Activated CD4-positive, alpha-beta memory T cell treated with anti-CD3 and anti-CD28 coated beads, Interleukin-2, amount 10 ng/mL, durations not matched to agents 7 days and 5 days (primary cell): ENCODE data around the gene CCDC188. TPM values are rescaled to one million over a fixed set of nuclear protein-coding genes. Genes with fewer than 3 reads are reported as not detected.

Experiments
- CTCF ChIA-PET: fragments of 350-600 bp; sonication (Branson Sonifier 250); formaldehyde crosslinking; loops from one replicate; lab custom pipeline; 2021; ENCODE audit warnings: antibody characterized with exemption, inconsistent platforms; lab: Charles Lee
- POLR2A ChIA-PET: fragments of 350-600 bp; sonication (Branson Sonifier 250); formaldehyde crosslinking; loops from one replicate; lab custom pipeline; 2021; ENCODE audit warnings: antibody characterized with exemption; lab: Charles Lee
- DNase-seq: peaks from one replicate; pipeline ENCODE4 v3.0.0-alpha.2; 2020
- H3K27ac Mint-ChIP-seq: one replicate; pipeline ENCODE4 v1.8.0; 2021; ENCODE audit warnings: mild to moderate bottlenecking, mixed read lengths
- H3K27me3 Mint-ChIP-seq: one replicate; pipeline ENCODE4 v1.8.0; 2021; ENCODE audit warnings: mixed read lengths
- H3K36me3 Mint-ChIP-seq: one replicate; pipeline ENCODE4 v1.8.0; 2021; ENCODE audit warnings: low read depth, mixed read lengths
- H3K4me1 Mint-ChIP-seq: one replicate; pipeline ENCODE4 v1.8.0; 2021; ENCODE audit warnings: mixed read lengths
- H3K4me3 Mint-ChIP-seq: one replicate; pipeline ENCODE4 v1.8.0; 2021; ENCODE audit warnings: mild to moderate bottlenecking, mixed read lengths
- H3K9me3 Mint-ChIP-seq: one replicate; pipeline ENCODE4 v1.8.0; 2021; ENCODE audit warnings: mixed read lengths
- total RNA-seq, 2 experiments: library from RNA; stranded (reverse); gene quantifications; one replicate each; pipeline ENCODE4 v1.2.3, GENCODE V29; 2021

Gene CCDC188
- total RNA-seq, 2 experiments from 2014 or later, result 0.33 to 0.76 TPM

DNA sequence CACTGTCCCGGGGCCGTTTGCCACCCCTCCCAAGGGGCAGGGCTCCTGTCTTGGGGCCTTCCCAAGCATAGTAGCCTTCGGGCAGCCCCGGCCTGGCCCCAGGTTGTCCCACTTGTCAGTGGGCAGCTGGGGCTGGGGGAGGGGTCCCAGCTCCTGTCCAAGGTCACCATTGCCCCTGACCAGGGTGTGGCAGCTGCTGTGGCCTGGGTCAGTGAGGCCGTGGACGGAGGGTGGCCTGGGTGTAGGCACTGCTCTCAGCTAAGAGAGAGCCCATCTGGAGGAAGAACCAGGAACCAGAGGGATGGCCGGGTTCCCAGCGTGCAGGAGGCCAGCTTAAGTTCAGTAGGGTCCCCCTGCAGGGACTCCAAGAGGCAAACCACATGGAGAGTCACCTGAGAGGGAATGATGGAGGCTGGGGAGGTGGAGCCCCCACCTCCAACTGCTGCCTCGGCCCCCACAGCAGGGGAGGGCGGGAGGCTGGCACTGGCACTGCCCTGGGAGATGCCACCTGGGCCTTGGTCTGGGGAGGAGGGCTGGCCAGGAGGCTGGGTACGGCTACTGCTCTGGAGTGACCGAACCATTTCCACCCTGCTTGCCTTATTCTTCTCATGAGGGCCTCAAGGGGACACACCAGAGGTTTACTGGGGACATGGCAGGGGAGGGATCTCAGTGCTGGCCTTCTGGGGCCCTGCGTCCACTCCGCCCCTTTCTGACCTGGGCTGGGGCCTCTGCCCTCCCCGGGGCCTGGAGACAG lies 6.8 kb upstream of the CCDC188 start:
- Mint-ChIP-seq H3K36me3 (no peaks in the 10 kb centered on the region), H3K4me1 (no peaks in the 10 kb centered on the region), H3K4me3 (no peak overlapping the region), H3K9me3 (no peaks in the 10 kb centered on the region), H3K27me3 (no peaks in the 10 kb centered on the region), H3K27ac (no peak overlapping the region)
- ChIA-PET POLR2A (interaction anchor here (0.6 to 1.3 kb wide), 3 partner anchors 81 to 242 kb away, joined by 3 read pairs; no protein-coding TSS in a partner anchor), CTCF (interaction anchor here (0.6 to 2.6 kb wide), 7 partner anchors 81 to 773 kb away, joined by 3 to 18 read pairs (median 5); partner anchors contain the start of gene DGCR6L)
- no peak for DNase-seq

DNA sequence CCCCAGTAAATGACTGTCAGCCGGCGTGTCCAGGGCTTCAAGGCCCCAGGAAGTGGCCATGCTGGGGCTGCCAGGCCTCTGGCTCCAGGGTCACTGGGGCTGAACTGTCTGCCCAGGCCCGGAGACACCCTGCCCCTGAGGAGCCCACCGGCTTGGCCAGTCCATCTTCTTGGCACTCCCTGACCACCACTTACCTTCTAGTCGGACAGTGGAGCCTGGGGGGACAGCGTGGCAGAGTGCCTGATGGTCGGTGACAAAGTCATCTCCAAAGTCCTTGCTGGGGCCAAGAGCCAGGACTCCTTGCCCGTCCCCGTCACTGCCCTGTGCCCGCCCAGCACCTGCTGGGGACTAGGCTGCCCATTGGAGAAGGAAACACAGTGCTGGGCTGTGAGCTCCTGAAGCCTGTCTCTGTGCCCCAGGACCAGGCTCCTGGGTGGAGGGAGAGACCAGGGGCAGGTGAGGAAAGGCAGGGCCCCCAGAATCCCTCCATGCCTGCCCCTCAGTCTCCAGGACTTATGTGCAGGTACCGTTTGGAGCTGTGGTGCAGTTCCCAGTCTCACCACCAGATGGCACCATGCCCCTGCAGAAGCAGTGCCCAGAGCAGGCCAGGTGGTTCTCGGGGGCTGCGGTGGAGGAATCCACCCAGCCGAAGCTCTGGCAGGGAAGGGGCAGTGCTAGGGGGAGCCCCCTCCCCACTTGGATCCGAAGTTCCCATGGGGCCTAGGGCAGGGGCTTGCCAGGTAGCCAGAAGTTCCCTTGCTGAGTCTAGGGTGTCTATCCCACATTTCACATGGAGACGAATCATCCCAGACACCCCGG lies 6.0 kb upstream of the CCDC188 start:
- ChIA-PET CTCF (interaction anchor here (0.6 to 2.6 kb wide), 9 partner anchors 82 to 774 kb away, joined by 3 to 18 read pairs (median 4); partner anchors contain the start of gene DGCR6L), POLR2A (interaction anchor here (0.6 to 1.3 kb wide), 3 partner anchors 82 to 243 kb away, joined by 3 read pairs; no protein-coding TSS in a partner anchor)
- H3K9me3 Mint-ChIP-seq, result no peaks in the 10 kb centered on the region
- no peaks in the 10 kb centered on the region for H3K4me1 Mint-ChIP-seq
- H3K36me3 Mint-ChIP-seq, result no peaks in the 10 kb centered on the region
- H3K27ac Mint-ChIP-seq, result no peak overlapping the region
- no peak overlapping the region for H3K4me3 Mint-ChIP-seq
- no peaks in the 10 kb centered on the region for H3K27me3 Mint-ChIP-seq
- DNase-seq, result peak; percentile 86

DNA sequence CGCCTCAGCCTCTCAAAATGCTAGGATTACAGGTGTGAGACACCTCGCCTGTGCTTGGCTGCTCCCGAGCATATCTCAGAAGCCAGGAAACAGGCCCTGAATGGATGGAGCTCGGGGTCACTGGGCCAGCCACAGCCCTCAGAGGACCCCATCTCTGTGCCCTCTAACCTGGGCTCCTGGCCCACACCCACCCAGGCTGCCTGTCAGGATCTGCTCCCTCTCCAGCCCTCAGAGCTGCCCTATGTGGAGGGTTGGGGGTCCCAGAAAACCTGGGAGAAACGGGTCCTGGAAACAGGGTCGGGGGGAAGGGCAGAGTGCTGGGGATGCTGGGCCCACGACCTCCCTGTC lies 5.2 kb upstream of the CCDC188 start:
- H3K27me3 Mint-ChIP-seq, result no peaks in the 10 kb centered on the region
- no peaks in the 10 kb centered on the region for H3K9me3 Mint-ChIP-seq
- H3K4me1 Mint-ChIP-seq, result no peaks in the 10 kb centered on the region
- H3K36me3 Mint-ChIP-seq, result no peaks in the 10 kb centered on the region
- no peak overlapping the region for H3K27ac Mint-ChIP-seq
- ChIA-PET CTCF (interaction anchor here (1.1 to 2.6 kb wide), 2 partner anchors 130 to 413 kb away, joined by 3 to 6 read pairs; no protein-coding TSS in a partner anchor), POLR2A (no interaction called here)
- DNase-seq, result no peak
- H3K4me3 Mint-ChIP-seq, result no peak overlapping the region

DNA sequence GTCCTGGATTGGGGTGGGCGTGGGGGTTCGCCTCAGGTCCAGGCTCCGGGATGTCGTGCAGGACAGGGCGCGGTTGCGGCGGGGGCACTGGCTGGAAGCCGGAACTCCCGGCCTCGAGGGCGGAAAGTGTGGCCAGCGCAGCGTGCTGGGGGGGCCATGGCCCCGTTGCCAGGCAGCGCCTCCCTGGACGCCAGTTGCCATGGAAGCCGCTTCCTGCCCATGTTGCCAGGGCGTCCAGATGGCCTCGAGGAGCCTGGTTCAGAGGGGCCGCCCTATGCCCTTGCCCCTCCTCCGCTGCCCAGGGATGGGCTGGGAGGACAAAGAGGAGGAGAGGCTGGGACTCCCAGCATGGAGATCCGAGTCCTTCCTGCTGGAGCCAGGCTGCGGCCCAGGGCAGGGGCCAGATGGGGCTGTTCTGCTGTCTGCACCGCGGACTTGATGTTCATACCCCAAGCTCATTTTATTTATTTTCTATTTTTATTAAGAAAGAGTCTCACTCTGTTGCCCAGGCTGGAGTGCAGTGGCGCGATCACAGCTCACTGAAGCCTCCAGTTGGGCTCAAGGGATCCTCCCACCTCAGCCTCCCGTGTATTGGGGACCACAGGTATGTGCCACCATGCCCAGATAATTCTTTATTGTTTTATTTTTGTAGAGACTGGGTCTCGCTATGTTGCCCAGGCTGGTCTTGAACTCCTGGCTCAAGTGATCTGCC lies 4.6 kb upstream of the CCDC188 start:
- Mint-ChIP-seq H3K27ac (no peak overlapping the region), H3K36me3 (no peaks in the 10 kb centered on the region), H3K9me3 (no peaks in the 10 kb centered on the region), H3K4me1 (no peaks in the 10 kb centered on the region), H3K4me3 (no peak overlapping the region), H3K27me3 (no peaks in the 10 kb centered on the region)
- peak; percentile 54 for DNase-seq
- ChIA-PET POLR2A (no interaction called here), CTCF (interaction anchor here (0.7 kb wide), 1 partner anchor 83 kb away, joined by 4 read pairs; no protein-coding TSS in a partner anchor)

DNA sequence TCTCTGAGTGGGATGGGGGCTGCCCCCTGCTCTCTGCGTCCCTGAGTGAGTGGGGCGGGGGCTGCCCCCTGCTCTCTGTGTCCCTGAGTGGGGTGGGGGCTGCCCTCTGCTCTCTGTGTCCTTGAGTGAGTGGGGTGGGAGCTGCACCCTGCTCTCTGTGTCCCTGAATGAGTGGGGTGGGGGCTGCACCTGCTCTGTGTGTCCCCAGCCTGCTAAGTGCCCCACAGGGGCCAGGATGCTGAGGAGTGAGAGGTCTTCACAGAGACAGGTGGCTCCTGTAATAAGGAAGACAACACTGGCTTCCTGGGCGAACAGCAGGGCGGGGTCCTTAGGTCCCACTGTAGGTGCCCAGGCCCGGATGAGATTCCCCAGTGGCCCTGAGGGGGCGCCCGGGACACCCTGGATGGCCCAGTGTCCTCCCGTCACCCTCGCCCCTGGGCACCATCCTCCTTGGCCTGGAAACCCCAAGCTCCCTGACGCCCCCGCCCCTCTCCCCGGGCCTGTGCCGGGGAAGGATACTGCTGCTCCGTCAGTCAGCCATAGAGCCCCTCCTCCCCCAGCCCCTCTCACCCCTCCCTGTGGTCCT lies 3.8 kb upstream of the CCDC188 start:
- DNase-seq, result no peak
- Mint-ChIP-seq H3K4me3 (no peak overlapping the region), H3K27ac (no peak overlapping the region), H3K9me3 (no peaks in the 10 kb centered on the region), H3K4me1 (no peaks in the 10 kb centered on the region), H3K27me3 (no peaks in the 10 kb centered on the region), H3K36me3 (no peaks in the 10 kb centered on the region)
- ChIA-PET POLR2A (no interaction called here), CTCF (no interaction called here)

DNA sequence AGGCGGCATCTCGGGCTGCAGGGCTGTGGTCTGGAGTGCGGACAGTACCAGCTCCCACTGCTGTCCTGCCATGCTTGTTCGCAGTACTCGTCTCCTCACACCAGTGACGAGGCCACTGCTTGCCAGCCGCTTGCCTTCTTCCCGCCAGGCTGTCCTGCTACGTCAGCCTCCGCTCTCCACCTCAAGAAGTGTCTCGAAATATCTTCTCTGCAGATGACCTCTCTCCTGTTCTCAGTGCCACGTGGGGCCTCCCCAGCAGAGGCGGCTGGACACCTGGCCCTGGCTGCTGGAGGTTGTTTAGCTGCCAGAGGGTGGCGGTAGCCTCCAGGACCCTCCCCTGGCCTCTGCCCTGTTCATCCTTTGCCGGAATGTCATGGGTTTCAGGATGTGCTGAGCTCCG lies 3.1 kb upstream of the CCDC188 start:
- Mint-ChIP-seq H3K4me1 (no peaks in the 10 kb centered on the region), H3K36me3 (no peaks in the 10 kb centered on the region), H3K4me3 (no peak overlapping the region), H3K9me3 (no peaks in the 10 kb centered on the region), H3K27ac (no peak overlapping the region), H3K27me3 (no peaks in the 10 kb centered on the region)
- ChIA-PET POLR2A (no interaction called here), CTCF (no interaction called here)
- DNase-seq, result no peak

DNA sequence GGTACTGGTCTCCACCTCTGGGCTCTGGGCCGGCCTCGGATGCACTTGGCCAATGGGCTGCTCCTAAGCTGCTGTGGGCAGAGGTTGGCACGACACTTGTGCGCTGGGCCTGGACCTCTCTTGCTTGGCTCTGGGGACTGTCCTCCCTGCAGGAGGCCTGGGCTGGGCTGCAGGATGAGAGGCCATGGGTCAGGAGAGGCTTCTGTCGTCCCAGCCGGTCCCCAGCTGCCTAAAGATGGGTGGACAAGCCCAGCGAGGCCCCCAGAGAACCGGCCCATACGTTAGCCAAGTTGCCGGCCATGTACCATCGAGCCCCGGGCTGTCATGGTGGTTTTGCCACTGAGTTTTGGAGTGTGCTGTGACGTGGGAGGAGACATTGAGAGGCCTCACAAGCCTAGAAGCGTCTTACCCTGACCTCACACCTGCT lies 1.6 kb upstream of the CCDC188 start:
- H3K36me3 Mint-ChIP-seq, result no peaks in the 10 kb centered on the region
- H3K27me3 Mint-ChIP-seq, result no peaks in the 10 kb centered on the region
- no peak overlapping the region for H3K4me3 Mint-ChIP-seq
- ChIA-PET POLR2A (no interaction called here), CTCF (no interaction called here)
- H3K9me3 Mint-ChIP-seq, result no peaks in the 10 kb centered on the region
- no peak overlapping the region for H3K27ac Mint-ChIP-seq
- no peaks in the 10 kb centered on the region for H3K4me1 Mint-ChIP-seq
- DNase-seq, result no peak

DNA sequence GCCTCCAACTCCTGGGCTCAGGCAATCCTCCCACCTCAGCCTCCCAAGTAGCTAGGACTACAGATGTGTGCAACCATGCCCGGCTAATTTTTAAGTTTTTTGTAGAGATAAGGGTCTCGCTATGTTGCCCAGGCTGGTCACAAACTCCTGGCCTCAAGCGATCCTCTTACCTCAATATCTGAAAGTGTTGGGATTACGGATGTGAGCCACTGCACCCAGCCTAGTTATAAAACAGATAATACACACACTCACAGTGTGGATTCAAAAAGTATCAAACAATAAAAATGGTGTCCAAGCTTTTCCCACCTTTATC lies 377 bp upstream of the CCDC188 start:
- Mint-ChIP-seq H3K4me3 (no peak overlapping the region), H3K27ac (no peak overlapping the region), H3K4me1 (no peaks in the 10 kb centered on the region), H3K36me3 (no peaks in the 10 kb centered on the region), H3K27me3 (no peaks in the 10 kb centered on the region), H3K9me3 (no peaks in the 10 kb centered on the region)
- ChIA-PET CTCF (no interaction called here), POLR2A (no interaction called here)
- no peak for DNase-seq

DNA sequence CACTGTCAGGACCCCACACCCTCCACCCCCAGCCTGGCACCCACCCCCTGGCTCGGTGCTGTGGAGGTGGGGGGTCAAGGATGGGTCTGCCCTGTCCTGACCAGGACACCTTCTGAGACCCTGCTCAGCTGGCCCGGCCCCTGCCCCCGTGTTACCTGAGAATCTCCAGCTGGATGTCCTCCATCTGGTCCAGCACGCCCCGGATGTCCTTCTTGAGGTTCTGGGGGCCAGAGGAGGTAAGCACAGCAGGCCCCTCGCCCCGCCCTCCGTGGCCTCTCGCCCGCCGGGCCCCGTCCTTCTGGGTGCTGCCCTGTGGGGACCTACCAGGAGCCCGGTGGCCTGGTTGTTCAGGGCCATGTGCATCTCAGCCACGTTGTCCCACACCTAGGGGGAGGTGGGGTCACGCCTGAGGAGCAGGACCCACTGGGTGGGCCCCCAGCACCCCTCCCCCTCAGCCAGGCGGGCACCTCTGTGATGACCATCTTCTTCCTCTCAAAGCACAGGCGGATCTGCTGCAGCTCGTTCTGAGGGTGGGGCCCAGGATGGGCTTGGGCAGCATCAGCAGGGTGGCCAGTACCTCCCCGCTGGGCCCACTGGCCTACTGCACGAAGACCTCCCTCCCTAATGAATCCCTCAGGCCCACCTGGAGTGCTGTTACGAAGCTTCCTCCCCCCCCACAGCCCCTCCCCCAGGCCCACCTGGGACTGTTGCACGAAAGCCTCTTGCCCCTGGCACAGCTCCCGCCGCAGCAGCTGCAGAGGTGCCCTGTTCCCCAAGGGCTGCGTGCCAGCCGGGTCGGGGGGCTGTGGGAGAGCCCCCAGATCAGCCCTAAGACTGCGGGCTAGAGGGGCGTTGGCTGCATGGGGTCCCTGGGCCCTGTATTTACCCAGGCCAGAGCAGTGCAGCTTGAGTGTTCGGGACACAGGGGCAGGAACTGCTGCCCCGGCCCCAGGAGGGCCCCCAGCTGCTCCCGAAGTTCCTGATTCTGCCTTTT lies 1.3 kb downstream of the CCDC188 start:
- CTCF ChIA-PET, result no interaction called here
- Mint-ChIP-seq H3K27ac (no peak overlapping the region), H3K27me3 (no peaks in the 10 kb centered on the region), H3K4me1 (no peaks in the 10 kb centered on the region), H3K36me3 (no peaks in the 10 kb centered on the region), H3K9me3 (no peaks in the 10 kb centered on the region), H3K4me3 (no peak overlapping the region)
- no peak for DNase-seq
- POLR2A ChIA-PET, result interaction anchor here (1.0 kb wide), 1 partner anchor 32 kb away, joined by 3 read pairs; the partner anchor contains the start of gene TRMT2A

DNA sequence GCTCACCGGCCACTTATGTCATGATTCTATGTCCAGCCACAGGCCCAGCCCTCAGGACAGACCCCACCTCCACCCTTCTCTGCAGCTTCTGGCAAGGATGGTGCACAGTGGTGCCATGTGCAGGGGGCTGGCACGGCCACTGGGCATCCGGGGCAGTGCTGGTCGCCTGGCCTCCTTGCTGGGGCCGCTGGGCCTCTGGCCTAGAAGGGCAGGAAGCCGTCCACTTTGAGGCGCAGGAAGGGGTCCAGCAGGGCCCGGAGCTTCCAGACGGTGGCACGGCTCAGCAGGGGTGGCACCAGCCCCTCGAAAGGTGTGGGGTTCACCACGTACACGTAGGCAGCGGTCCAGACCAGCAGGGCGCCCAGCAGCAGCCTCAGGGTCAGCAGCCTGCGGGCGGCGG lies 2.4 kb downstream of the CCDC188 start:
- H3K4me1 Mint-ChIP-seq, result no peaks in the 10 kb centered on the region
- no peak overlapping the region for H3K27ac Mint-ChIP-seq
- no peak overlapping the region for H3K4me3 Mint-ChIP-seq
- H3K36me3 Mint-ChIP-seq, result no peaks in the 10 kb centered on the region
- DNase-seq, result no peak
- H3K9me3 Mint-ChIP-seq, result no peaks in the 10 kb centered on the region
- ChIA-PET POLR2A (no interaction called here), CTCF (no interaction called here)
- no peaks in the 10 kb centered on the region for H3K27me3 Mint-ChIP-seq

DNA sequence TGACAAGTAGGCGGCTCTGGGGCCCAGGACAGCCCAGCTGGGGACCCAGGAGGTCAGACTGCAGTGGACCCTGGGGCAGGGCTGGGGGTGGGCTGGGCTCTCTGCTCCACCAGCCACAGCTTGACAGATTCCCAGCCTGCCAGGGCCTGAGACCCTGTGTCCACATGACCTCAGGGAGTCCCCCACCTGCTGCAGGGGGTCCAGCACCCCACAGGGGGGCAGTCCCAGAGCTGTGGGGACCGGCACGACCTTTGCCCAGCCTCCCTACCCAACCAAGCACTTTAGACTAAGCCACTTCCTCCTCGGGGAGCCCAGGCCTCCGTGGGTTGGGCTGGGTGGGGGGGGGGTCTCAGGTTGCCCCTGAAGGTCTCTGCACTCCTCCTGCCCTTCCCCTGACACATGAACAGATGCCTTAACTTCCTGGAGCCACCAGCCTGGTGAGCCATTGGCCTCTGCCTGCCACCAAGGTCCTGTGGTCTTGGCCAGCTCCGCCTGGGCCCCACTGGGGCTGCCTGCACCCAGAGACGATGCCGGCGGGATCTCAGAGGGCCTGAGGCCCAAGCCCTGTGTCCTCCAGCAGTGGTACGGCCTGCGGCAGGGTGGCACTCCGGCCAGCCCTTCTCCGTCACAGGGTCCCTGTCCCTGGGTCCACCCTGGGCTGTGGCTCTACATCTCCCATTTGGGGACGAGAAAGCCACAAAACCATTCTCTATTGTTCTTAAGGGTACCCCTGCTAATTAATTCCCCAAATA lies 3.4 kb downstream of the CCDC188 start:
- Mint-ChIP-seq H3K9me3 (no peaks in the 10 kb centered on the region), H3K27me3 (no peaks in the 10 kb centered on the region), H3K36me3 (no peaks in the 10 kb centered on the region), H3K4me3 (no peak overlapping the region), H3K27ac (no peak overlapping the region), H3K4me1 (no peaks in the 10 kb centered on the region)
- ChIA-PET POLR2A (no interaction called here), CTCF (no interaction called here)
- no peak for DNase-seq
